Rectal smooth muscle tissue (tissue), 1 donor: ENCODE results near the gene METTL9.
"Not testable (repeated sequence)": the region's sequence is repeated elsewhere in the genome, so short reads cannot be mapped to it uniquely, and the experiment has no call there.

ENCODE experiments used
- H3K27ac ChIP-seq: one replicate; pipeline ENCODE4 v1.7.0; 2013; ENCODE audit warnings: low read depth, low read length, inconsistent platforms
- H3K27me3 ChIP-seq: one replicate; pipeline ENCODE4 v1.7.0; 2013; ENCODE audit warnings: low read length; ENCODE audit not compliant: control insufficient read depth, insufficient read depth
- H3K36me3 ChIP-seq: one replicate; pipeline ENCODE4 v1.7.0; 2013; ENCODE audit warnings: low read length; ENCODE audit not compliant: control insufficient read depth, insufficient read depth
- H3K4me1 ChIP-seq: one replicate; pipeline ENCODE4 v1.7.0; 2013; ENCODE audit warnings: low read length; ENCODE audit not compliant: control insufficient read depth, insufficient read depth
- H3K4me3 ChIP-seq: one replicate; pipeline ENCODE4 v1.7.0; 2013; ENCODE audit warnings: low read length
- H3K9ac ChIP-seq: one replicate; pipeline ENCODE4 v1.7.0; 2013; ENCODE audit warnings: low read length

Gene METTL9

GRCh38 chr16:21631951-21632575, 32.7 kb downstream of the METTL9 start:
- not testable (repeated sequence) for H3K27ac ChIP-seq, H3K4me1 ChIP-seq, H3K4me3 ChIP-seq, H3K36me3 ChIP-seq, H3K27me3 ChIP-seq, H3K9ac ChIP-seq

- no peak overlapping the region for H3K4me3 ChIP-seq
- H3K9ac ChIP-seq, result no peak overlapping the region
- H3K36me3 ChIP-seq, result peaks cover 7% of the 10 kb centered on the region
- no peaks in the 10 kb centered on the region for H3K27me3 ChIP-seq
- H3K4me1 ChIP-seq, result no peaks in the 10 kb centered on the region
- no peak overlapping the region for H3K27ac ChIP-seq
Observed at GRCh38 chr16:21634216-21634615, 34.8 kb downstream of the METTL9 start.

GRCh38 chr16:21635694-21636093, 36.3 kb downstream of the METTL9 start:
- H3K4me1 ChIP-seq, H3K27me3 ChIP-seq, H3K36me3 ChIP-seq, H3K9ac ChIP-seq, H3K4me3 ChIP-seq, H3K27ac ChIP-seq: not testable (repeated sequence)

GRCh38 chr16:21637032-21637968, 37.9 kb downstream of the METTL9 start:
- no peak overlapping the region for H3K27ac ChIP-seq
- H3K9ac ChIP-seq, result no peak overlapping the region
- peaks cover 4% of the 10 kb centered on the region for H3K36me3 ChIP-seq
- no peak overlapping the region for H3K4me3 ChIP-seq
- no peaks in the 10 kb centered on the region for H3K4me1 ChIP-seq
- H3K27me3 ChIP-seq, result no peaks in the 10 kb centered on the region

GRCh38 chr16:21638573-21638975, 39.2 kb downstream of the METTL9 start:
- Histone ChIP-seq H3K4me3 (no peak overlapping the region), H3K27me3 (no peaks in the 10 kb centered on the region), H3K36me3 (peaks cover 4% of the 10 kb centered on the region), H3K9ac (no peak overlapping the region), H3K4me1 (no peaks in the 10 kb centered on the region), H3K27ac (no peak overlapping the region)

GRCh38 chr16:21639493-21639892, 40.1 kb downstream of the METTL9 start:
- no peaks in the 10 kb centered on the region for H3K27me3 ChIP-seq
- no peaks in the 10 kb centered on the region for H3K4me1 ChIP-seq
- no peak overlapping the region for H3K9ac ChIP-seq
- no peak overlapping the region for H3K27ac ChIP-seq
- H3K4me3 ChIP-seq, result no peak overlapping the region
- H3K36me3 ChIP-seq, result peaks cover 1% of the 10 kb centered on the region

GRCh38 chr16:21641916-21642315, 42.5 kb downstream of the METTL9 start:
- H3K4me3 ChIP-seq, result no peak overlapping the region
- no peaks in the 10 kb centered on the region for H3K4me1 ChIP-seq
- H3K27me3 ChIP-seq, result no peaks in the 10 kb centered on the region
- no peak overlapping the region for H3K27ac ChIP-seq
- no peaks in the 10 kb centered on the region for H3K36me3 ChIP-seq
- no peak overlapping the region for H3K9ac ChIP-seq

GRCh38 chr16:21642861-21643260, 43.5 kb downstream of the METTL9 start:
- no peak overlapping the region for H3K9ac ChIP-seq
- H3K27me3 ChIP-seq, result no peaks in the 10 kb centered on the region
- H3K27ac ChIP-seq, result no peak overlapping the region
- H3K36me3 ChIP-seq, result peaks cover 2% of the 10 kb centered on the region
- H3K4me1 ChIP-seq, result no peaks in the 10 kb centered on the region
- H3K4me3 ChIP-seq, result no peak overlapping the region

- peaks cover 4% of the 10 kb centered on the region for H3K36me3 ChIP-seq
- H3K27ac ChIP-seq, result no peak overlapping the region
Observed at GRCh38 chr16:21643785-21644184, 44.4 kb downstream of the METTL9 start.

GRCh38 chr16:21644674-21645073, 45.3 kb downstream of the METTL9 start:
- peaks cover 4% of the 10 kb centered on the region for H3K36me3 ChIP-seq
- H3K4me1 ChIP-seq, result no peaks in the 10 kb centered on the region
- H3K27ac ChIP-seq, result no peak overlapping the region
- H3K27me3 ChIP-seq, result no peaks in the 10 kb centered on the region
- no peak overlapping the region for H3K4me3 ChIP-seq
- H3K9ac ChIP-seq, result no peak overlapping the region

More at GRCh38 chr16:21643785-21644184, 44.4 kb downstream of the METTL9 start:
- H3K9ac ChIP-seq, result no peak overlapping the region
- no peak overlapping the region for H3K4me3 ChIP-seq
- H3K4me1 ChIP-seq, result no peaks in the 10 kb centered on the region
- no peaks in the 10 kb centered on the region for H3K27me3 ChIP-seq

GRCh38 chr16:21645261-21645721, 45.9 kb downstream of the METTL9 start:
- Histone ChIP-seq H3K9ac (no peak overlapping the region), H3K4me3 (no peak overlapping the region), H3K4me1 (no peaks in the 10 kb centered on the region), H3K27me3 (no peaks in the 10 kb centered on the region), H3K27ac (no peak overlapping the region), H3K36me3 (peaks cover 4% of the 10 kb centered on the region)

GRCh38 chr16:21646091-21646490, 46.7 kb downstream of the METTL9 start:
- Histone ChIP-seq H3K4me1 (no peaks in the 10 kb centered on the region), H3K9ac (no peak overlapping the region), H3K36me3 (peaks cover 4% of the 10 kb centered on the region), H3K4me3 (no peak overlapping the region), H3K27ac (no peak overlapping the region), H3K27me3 (no peaks in the 10 kb centered on the region)
